Middle frontal gyrus (tissue), 1 donor: ENCODE measurements around the gene RASSF3.
"Not testable (repeated sequence)": the region's sequence is repeated elsewhere in the genome, so short reads cannot be mapped to it uniquely, and the experiment has no call there.

ENCODE experiments used
- DNase-seq: peaks from one replicate; pipeline ENCODE4 v3.0.0-alpha.2; 2015; ENCODE audit warnings: low spot score; ENCODE audit errors: extremely low spot score

RASSF3 gene

GRCh38 chr12:64633011-64633939, 23.0 kb downstream of the RASSF3 start:
- DNase-seq, result no peak

GRCh38 chr12:64633940-64634337, 23.6 kb downstream of the RASSF3 start:
- DNase-seq, result no peak

- DNase-seq, result no peak
Observed at GRCh38 chr12:64634508-64635092, 24.3 kb downstream of the RASSF3 start.

DNA sequence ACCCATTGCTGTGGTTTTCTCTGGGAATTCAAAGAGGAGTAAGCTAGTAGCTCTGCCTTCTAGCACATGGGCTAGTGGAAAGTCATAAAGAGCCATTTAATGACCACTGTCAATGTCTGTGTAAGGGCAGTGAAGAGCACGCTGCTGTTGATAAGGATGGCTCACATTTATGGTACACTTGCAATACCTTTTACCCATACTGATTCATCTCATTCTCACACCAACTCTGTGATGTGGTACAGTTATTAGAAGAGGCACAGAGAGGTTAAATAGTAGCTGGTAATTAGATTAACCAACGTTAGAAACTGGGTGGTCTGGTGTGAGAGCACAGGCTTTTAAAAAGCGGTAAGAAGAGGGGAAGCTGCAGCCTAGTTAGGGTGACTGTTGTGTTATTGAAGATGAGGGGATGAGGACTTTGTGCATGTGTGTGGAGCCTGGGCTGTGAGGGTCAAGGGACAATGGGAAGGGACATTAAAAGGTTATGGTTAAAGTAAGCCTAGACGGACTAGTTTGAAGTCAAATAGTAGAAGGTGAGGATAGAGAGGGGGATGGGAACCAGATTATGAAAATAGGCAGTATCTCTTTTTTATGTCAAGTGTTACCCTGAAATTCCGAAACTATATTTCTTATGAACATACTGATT, 25.2 kb downstream of the RASSF3 start:
- no peak for DNase-seq

DNA sequence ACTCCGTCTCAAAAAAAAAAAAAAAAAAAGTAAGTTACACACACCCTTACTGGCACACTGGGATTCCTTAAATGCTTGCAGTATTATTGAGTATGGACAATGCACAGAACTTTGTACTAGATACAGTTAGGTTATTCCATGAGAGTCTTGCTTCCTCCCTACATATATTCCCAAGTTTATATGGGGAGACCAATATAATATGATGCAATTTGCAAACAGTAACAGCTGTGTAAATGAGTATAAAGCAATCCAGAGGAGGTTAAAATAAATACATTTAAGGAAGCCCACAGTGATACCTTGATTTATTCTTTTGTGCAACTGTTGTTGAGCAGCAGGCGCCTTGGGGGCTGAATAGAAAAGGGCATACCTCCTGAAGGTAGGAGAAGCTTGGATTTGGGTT, 26.6 kb downstream of the RASSF3 start:
- DNase-seq, result no peak

DNA sequence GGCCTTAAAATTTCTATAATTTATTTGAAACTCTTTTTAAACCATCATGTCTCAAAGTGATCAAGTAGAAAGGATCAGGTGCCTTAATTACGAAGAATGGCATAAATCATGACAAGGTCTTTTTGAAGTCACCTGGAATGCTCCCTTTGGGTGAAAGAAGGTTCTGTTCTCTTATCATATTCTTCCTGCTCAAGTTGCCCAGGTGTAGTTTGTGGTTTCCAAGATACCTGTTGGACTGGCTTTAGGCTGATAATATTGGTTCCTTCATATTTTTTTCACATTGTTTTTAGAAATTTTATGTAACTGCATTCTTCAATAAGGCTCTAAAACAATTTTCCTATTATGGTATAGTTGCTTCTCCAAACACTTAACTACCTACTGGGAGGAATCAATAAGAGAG, 29.2 kb downstream of the RASSF3 start:
- no peak for DNase-seq

GRCh38 chr12:64646318-64646717, 36.0 kb downstream of the RASSF3 start:
- DNase-seq, result no peak

- no peak for DNase-seq
Observed at GRCh38 chr12:64649487-64649886, 39.2 kb downstream of the RASSF3 start.

- no peak for DNase-seq
Observed at GRCh38 chr12:64650762-64651161, 40.5 kb downstream of the RASSF3 start.

- DNase-seq, result no peak
Observed at GRCh38 chr12:64652346-64652745, 42.1 kb downstream of the RASSF3 start.

DNA sequence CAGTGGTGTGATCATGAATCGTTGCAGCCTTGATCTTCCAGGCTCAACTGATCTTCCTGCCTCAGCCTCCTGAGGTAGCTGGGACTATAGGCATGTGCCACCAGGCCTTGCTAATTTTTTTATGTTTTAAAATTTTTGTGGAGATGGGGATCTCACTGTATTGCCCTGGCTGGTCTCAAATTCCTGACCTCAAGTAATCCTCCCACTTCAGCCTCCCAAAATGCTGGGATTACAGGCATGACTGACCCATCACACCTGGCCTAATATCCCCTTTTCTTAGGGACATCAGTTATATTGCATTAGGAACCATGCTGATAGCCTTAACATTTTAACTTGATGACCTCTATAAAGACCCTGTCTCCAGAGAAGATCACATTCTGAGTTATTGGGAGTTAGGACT, 42.8 kb downstream of the RASSF3 start:
- no peak for DNase-seq

- not testable (repeated sequence) for DNase-seq
Observed at GRCh38 chr12:64653907-64654306, 43.6 kb downstream of the RASSF3 start.

DNA sequence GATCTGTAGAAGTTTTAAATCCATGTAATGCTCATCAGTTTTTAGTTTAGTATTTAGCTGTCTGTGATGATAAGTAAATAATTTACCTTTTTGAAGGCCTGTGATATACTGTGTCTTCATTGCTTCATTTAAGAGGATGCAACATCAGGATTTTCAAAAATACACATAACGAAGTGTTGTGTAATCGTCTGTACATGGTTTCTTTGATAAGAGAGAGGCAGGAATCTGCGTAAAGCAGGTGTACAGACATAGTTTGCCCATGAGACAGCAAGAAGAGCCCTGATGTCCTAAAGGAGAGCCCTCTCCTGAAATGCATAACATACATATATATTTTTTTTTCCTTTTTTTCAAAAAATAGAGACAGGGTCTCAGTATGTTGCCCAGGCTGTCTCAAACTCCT, 44.8 kb downstream of the RASSF3 start:
- DNase-seq, result no peak

- DNase-seq, result no peak
Observed at GRCh38 chr12:64656429-64656828, 46.1 kb downstream of the RASSF3 start.

- DNase-seq, result no peak
Observed at GRCh38 chr12:64658892-64659481, 48.7 kb downstream of the RASSF3 start.

- no peak for DNase-seq
Observed at GRCh38 chr12:64660237-64661018, 50.1 kb downstream of the RASSF3 start.

GRCh38 chr12:64663015-64663414, 52.7 kb downstream of the RASSF3 start:
- no peak for DNase-seq

DNA sequence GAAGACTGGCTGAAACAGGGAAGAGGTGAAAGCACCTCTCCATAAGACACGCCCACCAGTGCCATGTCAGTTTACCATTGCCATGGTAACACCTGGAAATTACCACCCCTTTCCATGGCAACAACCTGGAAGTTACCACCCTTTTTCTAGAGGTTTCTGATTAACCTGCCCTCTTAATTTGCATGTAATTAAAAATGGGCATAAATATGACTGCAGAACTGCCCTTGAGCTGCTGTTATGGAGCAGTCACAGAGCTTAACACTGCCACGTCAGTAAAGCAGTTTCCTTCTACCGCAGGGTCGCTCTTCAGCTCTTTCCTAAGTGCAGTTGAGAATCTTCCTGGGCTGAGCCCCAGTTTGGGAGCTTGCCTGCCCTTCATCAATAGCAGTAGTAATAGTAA, 55.2 kb downstream of the RASSF3 start:
- DNase-seq, result no peak

GRCh38 chr12:64666054-64666914, 56.0 kb downstream of the RASSF3 start:
- DNase-seq, result no peak

- no peak for DNase-seq
Observed at GRCh38 chr12:64667793-64668192, 57.5 kb downstream of the RASSF3 start.
